HG02642 (cell line): Measurements from ENCODE around the gene CELSR1.

Experiments used
- ATAC-seq: cut with Tn5 transposase; IDR thresholded peaks from one replicate; pipeline ENCODE4 v1.9.1; 2021; ENCODE audit warnings: mild to moderate bottlenecking; ENCODE audit not compliant: unreplicated experiment, poor library complexity

The CELSR1 gene

GRCh38 chr22:46576556-46577367 is 39.3 kb upstream of the CELSR1 start:
- ATAC-seq = peak; percentile 58

DNA sequence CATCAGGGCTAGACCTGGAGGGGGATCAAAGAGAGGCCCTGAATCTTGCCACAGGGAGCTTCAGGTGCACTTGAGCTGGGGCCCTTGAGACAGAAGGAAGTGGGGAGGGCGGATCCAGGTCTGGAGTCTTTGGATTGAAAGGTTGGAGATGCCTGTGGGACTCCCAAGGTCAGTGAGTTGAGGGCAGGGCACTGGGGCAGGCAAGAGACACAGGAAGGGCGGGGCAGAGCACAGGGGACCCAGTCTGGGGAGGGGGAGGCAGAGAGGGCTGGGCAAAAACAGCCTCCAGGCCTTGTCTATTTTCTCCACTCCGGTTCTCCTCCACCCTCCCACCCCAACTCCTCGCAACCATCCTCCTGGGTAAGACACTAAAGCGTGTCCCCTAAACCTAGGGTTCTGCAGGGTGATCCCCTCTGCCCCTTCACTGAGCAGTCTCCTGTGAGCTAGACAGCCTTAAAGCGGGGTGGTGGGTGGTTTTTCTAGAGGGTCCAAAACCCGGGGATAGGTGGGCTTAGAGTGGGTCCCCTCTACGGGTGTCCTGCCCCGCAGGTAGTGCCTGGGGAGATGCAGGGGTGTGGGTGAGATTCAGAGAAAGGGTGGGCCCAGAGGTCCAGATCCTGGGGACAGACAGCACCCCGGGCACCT is 38.6 kb upstream of the CELSR1 start:
- no peak for ATAC-seq

DNA sequence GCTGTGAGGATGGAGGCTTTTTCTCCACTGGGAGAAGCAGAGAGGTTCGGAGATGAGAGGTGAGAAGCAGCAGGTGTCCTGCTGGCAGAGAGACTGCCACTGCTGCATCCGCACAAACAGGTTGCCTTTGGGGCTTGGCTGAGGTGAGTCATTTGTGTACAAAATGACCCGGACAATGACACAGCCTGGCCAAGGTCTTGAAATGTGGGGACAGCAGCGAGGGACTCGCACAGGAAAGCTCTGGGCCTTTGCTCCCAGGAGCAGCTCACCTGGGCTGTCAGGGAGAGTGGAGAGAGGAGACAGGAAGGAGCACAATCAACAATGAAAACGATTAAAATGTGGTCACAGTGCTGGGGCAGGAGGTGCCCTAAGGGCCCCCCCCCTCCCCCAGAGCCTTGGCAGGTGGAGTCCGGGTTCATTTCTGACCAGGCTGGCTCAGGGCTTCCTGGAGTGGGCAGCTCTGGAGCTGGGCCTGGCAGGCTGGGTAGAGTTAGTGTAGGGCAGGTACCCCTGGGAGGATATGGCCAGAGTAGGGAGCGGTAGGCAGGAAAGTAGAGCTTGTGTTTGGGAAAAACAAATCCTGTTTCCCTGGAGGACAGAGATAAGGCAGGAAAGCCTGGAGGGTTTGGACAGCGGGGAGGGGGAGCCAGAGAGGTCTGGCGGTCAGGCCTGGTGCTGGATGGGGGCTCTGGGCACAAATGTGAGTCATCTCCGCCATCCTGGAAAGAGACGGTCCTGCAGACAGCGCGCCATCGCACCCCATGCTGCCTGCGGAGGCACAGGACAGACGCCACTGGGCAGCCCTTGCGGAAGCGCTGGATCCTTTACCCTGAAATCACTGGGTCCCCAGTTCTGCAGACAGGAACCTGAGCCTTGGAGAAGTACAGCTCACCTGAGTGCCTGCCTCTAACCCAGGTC is 37.8 kb upstream of the CELSR1 start:
- no peak for ATAC-seq

- no peak for ATAC-seq
Measured at GRCh38 chr22:46574438-46574992, 37.1 kb upstream of the CELSR1 start.

- ATAC-seq = no peak
Measured at GRCh38 chr22:46573781-46574437, 36.5 kb upstream of the CELSR1 start.

GRCh38 chr22:46572911-46573780 is 35.7 kb upstream of the CELSR1 start:
- ATAC-seq = no peak

DNA sequence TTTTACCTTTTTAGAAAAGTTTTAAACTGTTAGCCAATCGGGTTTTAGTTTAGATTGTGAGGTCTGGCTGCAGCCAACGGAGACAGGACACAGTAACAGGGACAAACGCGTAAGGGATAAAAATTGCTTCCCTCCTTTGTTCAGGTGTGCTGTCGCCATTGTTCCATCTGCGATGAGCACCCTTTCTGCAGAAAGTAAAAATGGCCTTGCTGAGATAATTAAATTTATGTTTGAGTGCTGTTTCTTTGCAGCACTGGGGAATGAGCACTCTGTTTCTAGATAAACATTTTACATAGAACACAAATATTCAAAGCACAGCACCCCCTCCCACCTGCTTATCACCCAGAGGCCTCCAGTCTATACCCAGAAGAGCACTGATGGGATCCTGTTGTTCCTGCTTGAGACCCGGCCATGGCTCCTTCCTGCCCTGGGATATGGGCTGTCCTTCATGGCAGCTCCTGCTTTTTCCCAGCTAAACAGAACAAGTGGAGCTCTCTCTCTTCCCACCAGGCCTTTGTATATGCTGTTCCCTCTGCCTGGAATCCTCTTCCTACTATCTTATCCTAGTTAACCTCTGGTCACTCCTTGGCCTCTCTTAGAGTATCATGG is 34.3 kb upstream of the CELSR1 start:
- ATAC-seq = no peak

GRCh38 chr22:46569848-46570695 is 32.7 kb upstream of the CELSR1 start:
- no peak for ATAC-seq

DNA sequence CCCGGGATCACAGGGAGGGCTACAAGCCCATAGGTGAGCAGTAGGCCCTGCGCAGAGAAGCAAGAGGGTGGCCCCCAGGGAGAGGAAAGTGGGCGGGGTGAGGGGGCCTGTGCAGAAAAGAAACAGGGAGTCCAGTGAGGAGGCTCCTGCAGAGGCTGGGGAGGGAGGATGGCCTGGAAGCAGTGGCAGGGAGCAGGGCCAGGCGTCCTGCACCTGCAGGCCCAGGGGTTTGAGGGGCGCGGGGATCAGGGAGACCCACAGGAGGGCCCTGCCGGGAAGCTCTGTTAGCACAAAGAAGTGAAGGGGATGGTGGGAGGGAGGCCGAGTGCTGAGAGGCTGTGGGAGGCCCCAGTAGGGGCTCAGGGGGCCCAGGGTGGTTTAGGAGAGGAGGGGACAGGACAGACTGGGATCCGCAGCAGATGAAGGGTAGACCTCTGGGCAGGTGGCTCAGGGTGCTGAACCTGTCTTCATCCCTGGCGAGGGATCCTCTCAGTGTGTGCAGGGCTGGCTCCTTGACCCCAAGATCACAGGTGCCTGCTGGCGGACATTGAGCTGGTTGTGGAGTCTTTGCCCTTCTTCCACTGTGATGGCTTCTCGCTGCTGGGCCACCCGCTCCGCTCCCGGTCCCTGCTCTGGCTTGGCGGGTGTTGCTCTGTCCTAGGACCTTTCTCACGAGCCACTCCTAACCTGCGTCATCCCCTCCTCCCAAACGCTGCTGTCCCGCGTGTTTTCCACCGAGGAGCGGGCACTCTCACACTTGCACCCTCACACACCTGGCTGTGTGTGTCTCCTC is 31.8 kb upstream of the CELSR1 start:
- ATAC-seq = no peak

DNA sequence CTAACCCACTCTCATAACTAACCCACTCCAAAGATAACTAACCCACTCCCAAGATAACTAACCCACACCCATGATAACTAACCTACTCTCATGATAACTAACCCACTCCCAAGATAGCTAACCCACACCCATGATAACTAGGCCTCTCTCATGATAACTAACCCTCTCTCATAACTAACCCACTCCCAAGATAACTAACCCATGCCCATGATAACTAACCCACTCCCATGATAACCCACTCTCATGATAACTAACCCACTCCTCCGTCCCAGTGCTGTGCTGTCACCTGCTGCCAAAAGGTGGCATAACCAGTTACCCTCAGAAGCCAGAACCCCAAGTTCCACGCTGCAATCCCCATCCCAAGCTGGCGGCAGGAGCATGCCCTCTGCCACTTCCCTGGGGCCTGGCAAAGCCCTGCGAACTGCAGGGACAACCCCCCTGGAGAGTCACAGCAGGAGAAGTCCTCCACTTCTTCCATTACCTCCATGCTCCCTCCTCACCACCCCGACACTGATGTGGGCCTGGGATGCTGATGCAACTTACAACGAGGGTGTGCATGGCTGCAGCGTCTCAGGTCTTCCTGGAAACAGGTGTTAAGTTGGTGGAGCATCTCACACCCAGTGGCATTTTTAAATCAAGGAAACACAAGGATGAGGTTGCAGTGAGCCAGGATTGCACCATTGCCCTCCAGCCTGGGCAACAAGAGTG is 30.8 kb upstream of the CELSR1 start:
- no peak for ATAC-seq

GRCh38 chr22:46567471-46567870 is 30.1 kb upstream of the CELSR1 start:
- no peak for ATAC-seq

GRCh38 chr22:46564084-46564714 is 26.8 kb upstream of the CELSR1 start:
- no peak for ATAC-seq

DNA sequence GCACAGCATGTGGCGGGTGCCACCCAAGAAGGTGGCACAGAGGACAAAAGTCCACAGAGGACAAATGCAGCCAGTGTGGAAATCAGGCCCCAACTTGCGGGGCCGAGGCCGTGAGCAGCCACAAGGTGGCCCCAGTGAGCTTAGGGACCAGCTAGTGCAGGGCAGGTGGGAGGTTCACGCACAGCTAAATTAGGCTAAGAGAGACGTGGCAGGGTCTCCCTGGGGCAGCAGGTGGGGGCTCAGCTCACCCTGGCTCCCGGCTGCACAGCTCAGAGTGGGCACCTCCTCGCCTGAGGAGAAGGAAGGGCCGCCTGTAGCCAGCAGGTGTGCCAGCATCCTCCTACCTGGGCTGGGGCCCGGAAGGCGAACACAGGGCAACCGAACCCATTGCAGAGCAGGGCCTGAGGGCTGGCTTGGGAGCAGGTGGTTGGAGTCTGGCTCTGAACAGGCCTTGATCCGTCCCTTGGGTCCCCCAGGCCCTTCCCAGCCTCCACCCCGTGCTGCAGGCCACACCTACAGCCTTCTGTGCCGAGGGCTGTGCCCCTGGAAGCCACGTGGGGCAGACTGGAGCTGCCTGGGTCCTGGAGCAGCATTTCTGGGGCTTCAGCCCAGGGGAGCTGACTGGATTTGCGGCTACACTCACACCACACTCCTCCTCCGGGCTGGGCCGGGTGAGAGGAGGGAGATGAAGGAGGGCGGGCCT is 26.1 kb upstream of the CELSR1 start:
- ATAC-seq = peak; percentile 43

GRCh38 chr22:46561435-46561905 is 24.1 kb upstream of the CELSR1 start:
- ATAC-seq = no peak

- no peak for ATAC-seq
Measured at GRCh38 chr22:46560696-46561295, 23.4 kb upstream of the CELSR1 start.
